DOHH2 (cell line): ENCODE results near the gene FNDC5.

ENCODE experiments used
- CTCF ChIP-seq: fragments of 200-600 bp; sonication (generic); IDR thresholded peaks from one replicate; pipeline ENCODE4 v1.5.1; 2014; ENCODE audit warnings: antibody characterized with exemption, mild to moderate bottlenecking, low read depth, low read length; ENCODE audit not compliant: poor library complexity, severe bottlenecking
- EZH2phosphoT487 ChIP-seq: fragments of 200-600 bp; sonication (generic); IDR thresholded peaks from 2 replicates; pipeline ENCODE4 v1.6.1; 2017; ENCODE audit warnings: borderline replicate concordance, mild to moderate bottlenecking, antibody characterized with exemption, low read length, moderate library complexity, mixed read lengths

DNA sequence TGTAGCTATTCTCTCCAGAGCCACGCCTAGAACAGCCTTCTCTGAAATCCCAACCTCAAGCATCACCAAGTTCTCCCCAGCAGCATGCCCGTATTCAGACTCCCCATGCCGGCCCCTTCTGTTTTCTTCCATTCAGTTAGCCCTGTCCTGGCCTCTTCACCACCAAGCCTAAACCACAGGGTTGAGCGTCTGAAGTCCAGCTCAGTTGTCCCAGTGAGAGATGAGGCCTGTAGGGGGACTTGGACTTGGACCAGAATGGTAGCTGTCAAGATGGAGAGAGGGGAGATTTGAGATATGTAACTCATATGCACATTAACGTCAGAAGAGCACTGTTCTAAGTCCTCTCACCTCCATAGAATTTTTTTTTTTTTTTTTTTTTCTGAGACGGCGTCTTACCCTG is 35.9 kb upstream of the FNDC5 start:
- no peak for TF ChIP-seq CTCF
- TF ChIP-seq EZH2phosphoT487, result no peak
